K562 (cell line): ENCODE data around the gene SYT7. TPM values are rescaled to one million over a fixed set of nuclear protein-coding genes. Genes with fewer than 3 reads are reported as not detected.

Experiments
- ATF6 ChIP-seq: sonication (generic); formaldehyde crosslinking; IDR thresholded peaks from 2 replicates; pipeline ENCODE4 v1.4.0; 2020; ENCODE audit warnings: mild to moderate bottlenecking, missing genetic modification reagents
- C11orf30 ChIP-seq: fragments of 450-650 bp; IDR thresholded peaks from 2 replicates; pipeline ENCODE4 v1.6.1; 2016; ENCODE audit warnings: low read depth, mild to moderate bottlenecking
- CBFB ChIP-seq: sonication (generic); formaldehyde crosslinking; IDR thresholded peaks from 2 replicates; pipeline ENCODE4 v1.4.0; 2020; ENCODE audit warnings: mild to moderate bottlenecking, missing genetic modification reagents
- CBX5 ChIP-seq: IDR thresholded peaks from 2 replicates; pipeline ENCODE4 v1.6.1; 2014; ENCODE audit warnings: low read depth, borderline replicate concordance
- CEBPG ChIP-seq, 3 experiments: fragments of 200-800 bp in 1 of 3; sonication (Bioruptor generic) in 1 of 3; sonication (generic) in 1 of 3; formaldehyde crosslinking in 1 of 3; IDR thresholded peaks in 2 of 3; conservative IDR thresholded peaks in 1 of 3; 2 replicates each; pipeline versions ENCODE4 v1.6.1 to v1.8.0; 2016 to 2022; ENCODE audit warnings: missing compliant biosample characterization in 2 of 3, missing genetic modification characterization in 2 of 3, mild to moderate bottlenecking in 1 of 3, missing genetic modification reagents in 1 of 3
- CTBP1 ChIP-seq: fragments of 450-650 bp; IDR thresholded peaks from 2 replicates; pipeline ENCODE4 v1.6.1; 2016; ENCODE audit warnings: borderline replicate concordance
- DPF2 ChIP-seq: fragments of 450-650 bp; IDR thresholded peaks from 2 replicates; pipeline ENCODE4 v1.6.1; 2016
- GABPB1 ChIP-seq: sonication (generic); formaldehyde crosslinking; IDR thresholded peaks from 2 replicates; pipeline ENCODE4 v1.8.0; 2022; ENCODE audit warnings: mild to moderate bottlenecking, missing genetic modification reagents
- GTF2A2 ChIP-seq: IDR thresholded peaks from 2 replicates; pipeline ENCODE4 v1.6.1; 2016; ENCODE audit warnings: mild to moderate bottlenecking, missing genetic modification characterization, missing compliant biosample characterization
- MXI1 ChIP-seq: IDR thresholded peaks from 2 replicates; pipeline ENCODE4 v1.6.1; 2011; ENCODE audit warnings: low read depth, mild to moderate bottlenecking, improper control_type of control experiment, low read length
- NCOA1 ChIP-seq: fragments of 450-650 bp; IDR thresholded peaks from 2 replicates; pipeline ENCODE4 v1.6.1; 2016; ENCODE audit warnings: low read depth
- NFYB ChIP-seq: IDR thresholded peaks from 2 replicates; pipeline ENCODE4 v1.6.1; 2011; ENCODE audit warnings: mild to moderate bottlenecking, moderate library complexity; ENCODE audit not compliant: insufficient read length; ENCODE audit errors: extremely low read depth
- NR3C1 ChIP-seq: sonication (generic); formaldehyde crosslinking; IDR thresholded peaks from 2 replicates; pipeline ENCODE4 v1.8.1; 2022; ENCODE audit warnings: missing genetic modification reagents
- PCBP2 ChIP-seq: fragments of 200-400 bp; formaldehyde crosslinking; IDR thresholded peaks from 2 replicates; pipeline ENCODE4 v1.6.1; 2018; ENCODE audit warnings: low read length, low read depth, mild to moderate bottlenecking, moderate library complexity; ENCODE audit not compliant: poor library complexity, severe bottlenecking
- PML ChIP-seq: IDR thresholded peaks from 2 replicates; pipeline ENCODE4 v1.6.1; 2012; ENCODE audit warnings: low read length, inconsistent platforms
- POLR2AphosphoS2 ChIP-seq: IDR thresholded peaks from 2 replicates; pipeline ENCODE4 v1.6.1; 2012; ENCODE audit warnings: low read length, improper control_type of control experiment
- RBM34 ChIP-seq: fragments of 200-400 bp; formaldehyde crosslinking; IDR thresholded peaks from 2 replicates; pipeline ENCODE4 v1.6.1; 2018; ENCODE audit warnings: low read length, borderline replicate concordance; ENCODE audit not compliant: insufficient read depth
- SP1 ChIP-seq: sonication (generic); formaldehyde crosslinking; IDR thresholded peaks from 2 replicates; pipeline ENCODE4 v1.8.1; 2022; ENCODE audit warnings: mild to moderate bottlenecking, missing genetic modification reagents
- TCF7L2 ChIP-seq: fragments of 150-350 bp; IDR thresholded peaks from 2 replicates; pipeline ENCODE4 v1.6.1; 2016; ENCODE audit warnings: low read depth, mild to moderate bottlenecking, low read length, moderate library complexity
- VEZF1 ChIP-seq: fragments of 200-800 bp; sonication (Bioruptor generic); IDR thresholded peaks from 2 replicates; pipeline ENCODE4 v1.6.1; 2017; ENCODE audit warnings: missing genetic modification characterization, missing compliant biosample characterization
- ZNF239 ChIP-seq: fragments of 250-450 bp; sonication (Bioruptor Pico); IDR thresholded peaks from 2 replicates; pipeline ENCODE4 v1.4.0; 2020; ENCODE audit warnings: mild to moderate bottlenecking
- ZNF395 ChIP-seq: fragments of 200-800 bp; sonication (Bioruptor generic); IDR thresholded peaks from 2 replicates; pipeline ENCODE4 v1.6.1; 2017; ENCODE audit warnings: missing genetic modification characterization, missing compliant biosample characterization
- ZNF431 ChIP-seq: sonication (generic); formaldehyde crosslinking; IDR thresholded peaks from 2 replicates; pipeline ENCODE4 v1.8.0; 2022; ENCODE audit warnings: mild to moderate bottlenecking, missing genetic modification reagents
- ZSCAN32 ChIP-seq: fragments of 450-650 bp; formaldehyde crosslinking; IDR thresholded peaks from 2 replicates; pipeline ENCODE4 v1.4.0; 2020; ENCODE audit warnings: mild to moderate bottlenecking, moderate library complexity
- polyA plus RNA-seq, 8 experiments: library from polyadenylated mRNA; depleted of rRNA in 4 of 8; stranded (reverse) in 5 of 8; unstranded in 3 of 8; fragments of >200 nt; fragmentation: Nextera tagmentation in 2 of 8; fragmentation: Illumina TruSeq in 1 of 8; extraction: Ambion mirVana in 2 of 8; extraction: Trizol in 1 of 8; gene quantifications; 2 replicates each; pipeline versions ENCODE4 v1.2.1 to v1.2.3, GENCODE V29; 2011 to 2014; ENCODE audit warnings: inconsistent platforms in 1 of 8, missing spikeins in 1 of 8
- total RNA-seq, 7 experiments: library from RNA; depleted of rRNA in 6 of 7; stranded (reverse); fragments of >200 nt in 6 of 7; fragmentation: Illumina TruSeq in 2 of 7; extraction: Trizol in 2 of 7; gene quantifications; 2 replicates each; pipeline versions ENCODE4 v1.2.1 to v1.2.3, GENCODE V29; 2011 to 2021; ENCODE audit warnings: low replicate concordance in 1 of 7

SYT7 gene
- total and polyA plus RNA-seq, 9 of the 15 experiments (the other 6 are each of a cell fraction or from before 2014, with no cell fraction given): 0.01 to 0.51 (median 0.16) TPM; not detected in 1

GRCh38 chr11:61581030-61581928 is at the start of gene SYT7 (continued):
- TF ChIP-seq CBX5 (no peak), POLR2AphosphoS2 (no peak), NR3C1 (CRISPR knock-in tag) (0 out of 2 replicates have a peak, but pooled peaks have one; percentile 34), CTBP1 (peak; percentile 98), GTF2A2 (tag) (no peak), DPF2 (no peak), NFYB (no peak), NCOA1 (no peak), ZSCAN32 (no peak), CEBPG (CRISPR knock-in tag; IDR thresholded peaks at IDR 0.05) (no peak), CEBPG (tag; conservative IDR thresholded peaks at IDR 0.05 in 1 of 2, IDR thresholded peaks at IDR 0.05 in 1 of 2) (no peak), SP1 (CRISPR knock-in tag) (peak; percentile 64; the same call in 1 of the 2 replicates), GABPB1 (CRISPR knock-in tag) (peak; percentile 55; the same call in 1 of the 2 replicates), CBFB (CRISPR knock-in tag) (peak; percentile 74; the same call in 1 of the 2 replicates), PCBP2 (no peak), MXI1 (no peak), ZNF431 (no peak), TCF7L2 (no peak), PML (no peak), VEZF1 (peak; percentile 93), ZNF395 (CRISPR knock-in tag) (peak; percentile 75; the same call in 1 of the 2 replicates), ZNF239 (no peak), ATF6 (CRISPR knock-in tag) (no peak), RBM34 (no peak), C11orf30 (no peak)
